Type B pancreatic cell (in vitro differentiated cells): ENCODE measurements around the gene SPRED2. TPM values are rescaled to one million over a fixed set of nuclear protein-coding genes. Genes with fewer than 3 reads are reported as not detected.

Experiments
- DNase-seq: peaks from one replicate; pipeline ENCODE4 v3.0.0; 2021; ENCODE audit warnings: mixed read lengths; ENCODE audit not compliant: unreplicated experiment; ENCODE audit errors: extremely low spot score
- H3K27ac Mint-ChIP-seq: 2 replicates; pipeline ENCODE4 v1.8.0; 2021; ENCODE audit warnings: mild to moderate bottlenecking, mixed read lengths
- H3K27me3 Mint-ChIP-seq: 2 replicates; pipeline ENCODE4 v1.8.0; 2021; ENCODE audit warnings: mixed read lengths
- H3K36me3 Mint-ChIP-seq: 2 replicates; pipeline ENCODE4 v1.8.0; 2021; ENCODE audit warnings: mixed read lengths
- H3K4me1 Mint-ChIP-seq: one replicate; pipeline ENCODE4 v1.8.0; 2021; ENCODE audit warnings: mixed read lengths; ENCODE audit not compliant: unreplicated experiment
- H3K4me3 Mint-ChIP-seq: 2 replicates; pipeline ENCODE4 v1.8.0; 2021; ENCODE audit warnings: mild to moderate bottlenecking, mixed read lengths
- H3K9me3 Mint-ChIP-seq: 2 replicates; pipeline ENCODE4 v1.8.0; 2021; ENCODE audit warnings: mixed read lengths
- CTCF ChIP-seq: fragments of 200-600 bp; sonication (generic); conservative IDR thresholded peaks from 2 replicates; pipeline ENCODE4 v1.5.0; 2021; ENCODE audit warnings: antibody characterized with exemption, mild to moderate bottlenecking
- total RNA-seq: library from RNA; stranded (reverse); gene quantifications from 2 replicates; pipeline ENCODE4 v1.2.1, GENCODE V29; 2021; ENCODE audit warnings: low replicate concordance

The SPRED2 gene
- total RNA-seq, 1 donor from 2014 or later, result 38.9 TPM

- no peaks in the 10 kb centered on the region for H3K27me3 Mint-ChIP-seq
- no peak for DNase-seq
- peaks cover 52% of the 10 kb centered on the region for H3K4me1 Mint-ChIP-seq
- peaks cover 5% of the 10 kb centered on the region for H3K36me3 Mint-ChIP-seq
- peaks cover 6% of the 10 kb centered on the region for H3K9me3 Mint-ChIP-seq
- no peak for TF ChIP-seq CTCF
- no peak overlapping the region for H3K4me3 Mint-ChIP-seq
- H3K27ac Mint-ChIP-seq, result no peak overlapping the region
These were observed 38.5 kb downstream of the SPRED2 start for GRCh38 chr2:65393743-65394422.

GRCh38 chr2:65393046-65393445 is 39.4 kb downstream of the SPRED2 start:
- no peaks in the 10 kb centered on the region for H3K27me3 Mint-ChIP-seq
- DNase-seq, result no peak
- no peak for TF ChIP-seq CTCF
- H3K4me3 Mint-ChIP-seq, result no peak overlapping the region
- peaks cover 5% of the 10 kb centered on the region for H3K36me3 Mint-ChIP-seq
- H3K4me1 Mint-ChIP-seq, result peaks cover 60% of the 10 kb centered on the region
- no peak overlapping the region for H3K27ac Mint-ChIP-seq
- peaks cover under 1% of the 10 kb centered on the region for H3K9me3 Mint-ChIP-seq

GRCh38 chr2:65392609-65393008 is 39.8 kb downstream of the SPRED2 start:
- H3K27ac Mint-ChIP-seq, result no peak overlapping the region
- no peak for TF ChIP-seq CTCF
- no peaks in the 10 kb centered on the region for H3K27me3 Mint-ChIP-seq
- peaks cover 60% of the 10 kb centered on the region for H3K4me1 Mint-ChIP-seq
- no peaks in the 10 kb centered on the region for H3K9me3 Mint-ChIP-seq
- peaks cover 4% of the 10 kb centered on the region for H3K36me3 Mint-ChIP-seq
- H3K4me3 Mint-ChIP-seq, result no peak overlapping the region
- no peak for DNase-seq

- no peaks in the 10 kb centered on the region for H3K27me3 Mint-ChIP-seq
- no peaks in the 10 kb centered on the region for H3K9me3 Mint-ChIP-seq
- H3K36me3 Mint-ChIP-seq, result no peaks in the 10 kb centered on the region
- H3K4me1 Mint-ChIP-seq, result peaks cover 52% of the 10 kb centered on the region
- no peak for DNase-seq
- TF ChIP-seq CTCF, result no peak
- H3K4me3 Mint-ChIP-seq, result no peak overlapping the region
- H3K27ac Mint-ChIP-seq, result no peak overlapping the region
These were observed 42.3 kb downstream of the SPRED2 start for GRCh38 chr2:65390134-65390533.

- no peak for DNase-seq
- Mint-ChIP-seq H3K4me3 (no peak overlapping the region), H3K9me3 (no peaks in the 10 kb centered on the region), H3K36me3 (no peaks in the 10 kb centered on the region), H3K27me3 (no peaks in the 10 kb centered on the region), H3K27ac (no peak overlapping the region), H3K4me1 (peaks cover 54% of the 10 kb centered on the region)
- no peak for TF ChIP-seq CTCF
These were observed 42.9 kb downstream of the SPRED2 start for GRCh38 chr2:65389476-65389875.
